Right ventricle myocardium inferior (tissue), 1 donor: ENCODE measurements around the gene PRRX2. TPM values are rescaled to one million over a fixed set of nuclear protein-coding genes. Genes with fewer than 3 reads are reported as not detected.

ENCODE experiments used
- ATAC-seq: fragments of 200-7000 bp; cut with Tn5 transposase; one replicate; pipeline ENCODE4 v1.9.1; 2020; ENCODE audit warnings: mild to moderate bottlenecking, moderate library complexity
- DNase-seq: peaks from one replicate; pipeline ENCODE4 v3.0.0; 2021; ENCODE audit errors: missing footprints
- intact Hi-C: fragments of 100-400 bp; cut with DNase I; formaldehyde crosslinking; loops from one replicate; pipeline ENCODE4 v1.11.0; 2022
- total RNA-seq: library from RNA; stranded (reverse); fragmentation: NEBNext Ultra II Directional; extraction: Animal tissue kit (Norgen Biotek cat#: 25700); gene quantifications from one replicate; pipeline ENCODE4 v1.2.1, GENCODE V29; 2021
- donor health status: DM: no; HTN: yes; CAD: no; lungs with severe emphysema.

PRRX2 gene
- total RNA-seq, 1 donor from 2014 or later, result 0.54 TPM

GRCh38 chr9:129719135-129719534 is 53.7 kb downstream of the PRRX2 start:
- intact Hi-C loops, result no loop called here
- ATAC-seq, result no peak
- DNase-seq, result peak; percentile 51

- no peak for ATAC-seq
- DNase-seq, result peak; percentile 30
- intact Hi-C loops, result no loop called here
Observed at GRCh38 chr9:129720181-129720864, 54.9 kb downstream of the PRRX2 start.

- intact Hi-C loops, result no loop called here
- DNase-seq (peak; percentile 59), ATAC-seq (no peak)
Observed at GRCh38 chr9:129720865-129721545, 55.6 kb downstream of the PRRX2 start.

GRCh38 chr9:129722913-129723312 is 57.5 kb downstream of the PRRX2 start:
- DNase-seq, result no peak
- intact Hi-C loops, result no loop called here

GRCh38 chr9:129724456-129725190 is 59.2 kb downstream of the PRRX2 start:
- peak; percentile 49 for DNase-seq
- intact Hi-C loops, result no loop called here
- no peak for ATAC-seq

More at GRCh38 chr9:129722913-129723312, 57.5 kb downstream of the PRRX2 start:
- no peak for ATAC-seq

GRCh38 chr9:129725795-129726251 is 60.4 kb downstream of the PRRX2 start:
- no peak for ATAC-seq
- intact Hi-C loops, result loop anchor here (2.0 kb wide), 1 partner anchor 57 kb away; no protein-coding TSS in a partner anchor
- DNase-seq, result no peak

GRCh38 chr9:129726322-129727160 is 61.1 kb downstream of the PRRX2 start:
- intact Hi-C loops, result loop anchor here (2.0 kb wide), 1 partner anchor 56 kb away; no protein-coding TSS in a partner anchor
- ATAC-seq (peak; percentile 92), DNase-seq (peak; percentile 85)

- DNase-seq (no peak), ATAC-seq (no peak)
- intact Hi-C loops, result no loop called here
Observed at GRCh38 chr9:129728744-129729143, 63.3 kb downstream of the PRRX2 start.

- no peak for DNase-seq
- ATAC-seq, result no peak
- intact Hi-C loops, result no loop called here
Observed at GRCh38 chr9:129731477-129732085, 66.1 kb downstream of the PRRX2 start.

GRCh38 chr9:129732100-129732499 is 66.7 kb downstream of the PRRX2 start:
- no peak for DNase-seq
- intact Hi-C loops, result no loop called here
- ATAC-seq, result no peak

GRCh38 chr9:129732946-129733631 is 67.6 kb downstream of the PRRX2 start:
- ATAC-seq (no peak), DNase-seq (peak; percentile 58)
- intact Hi-C loops, result no loop called here

- ATAC-seq, result no peak
- DNase-seq, result no peak
- intact Hi-C loops, result no loop called here
Observed at GRCh38 chr9:129733632-129733953, 68.1 kb downstream of the PRRX2 start.

GRCh38 chr9:129735546-129735945 is 70.1 kb downstream of the PRRX2 start:
- no peak for ATAC-seq
- no peak for DNase-seq
- intact Hi-C loops, result loop anchor here (5.0 kb wide), 1 partner anchor 93 kb away; the partner anchor contains the start of gene ASB6

- intact Hi-C loops, result loop anchor here (5.0 kb wide), 1 partner anchor 94 kb away; the partner anchor contains the start of gene ASB6
- ATAC-seq (no peak), DNase-seq (peak; percentile 34)
Observed at GRCh38 chr9:129736334-129736733, 70.9 kb downstream of the PRRX2 start.

- ATAC-seq, result peak; percentile 88
- intact Hi-C loops, result loop anchor here (1.0 to 5.0 kb wide), 2 partner anchors 46 to 95 kb away; partner anchors contain the start of gene ASB6
- peak; percentile 92 for DNase-seq
Observed at GRCh38 chr9:129737479-129738274, 72.2 kb downstream of the PRRX2 start.

GRCh38 chr9:129739432-129739831 is 74.0 kb downstream of the PRRX2 start:
- ATAC-seq, result no peak
- intact Hi-C loops, result loop anchor here (5.0 kb wide), 1 partner anchor 97 kb away; the partner anchor contains the start of gene ASB6
- peak; percentile 46 for DNase-seq

- peak; percentile 22 for DNase-seq
- intact Hi-C loops, result no loop called here
- no peak for ATAC-seq
Observed at GRCh38 chr9:129740174-129740573, 74.7 kb downstream of the PRRX2 start.
